SK-N-SH (cell line): ENCODE data around the gene NSD2. TPM values are rescaled to one million over a fixed set of nuclear protein-coding genes. Genes with fewer than 3 reads are reported as not detected.

Experiments used
- CTCF ChIA-PET: fragments of 300-600, 350-600 bp; formaldehyde crosslinking; extraction: SDS; loops from one replicate; lab custom pipeline; 2021; lab: Yijun Ruan, JAX
- POLR2A ChIA-PET: fragments of 350-600 bp; sonication (Branson Sonifier 250); formaldehyde crosslinking; extraction: SDS; loops from one replicate; lab custom pipeline; 2020; ENCODE audit warnings: antibody characterized with exemption, inconsistent platforms; lab: Yijun Ruan, JAX
- DNase-seq: peaks from one replicate; pipeline ENCODE4 v3.0.0; 2012
- H2AFZ ChIP-seq: fragments of 200-600 bp; sonication (generic); 2 replicates; pipeline ENCODE4 v1.8.1; 2016; ENCODE audit warnings: antibody characterized with exemption, mild to moderate bottlenecking, low read depth
- H3F3A ChIP-seq: fragments of 200-600 bp; sonication (generic); replicated peaks from 2 replicates; pipeline ENCODE3; 2016; ENCODE audit warnings: antibody characterized with exemption, mild to moderate bottlenecking; ENCODE audit not compliant: insufficient read depth
- H3K27ac ChIP-seq, 2 experiments: fragments of 200-500 bp in 1 of 2; fragments of 200-600 bp in 1 of 2; sonication (Bioruptor generic) in 1 of 2; sonication (generic), shearing (Covaris generic) in 1 of 2; 2 replicates each; pipeline versions ENCODE4 v1.5.1 to v1.6.1; 2014 to 2016; ENCODE audit warnings: low read depth in 2 of 2, inconsistent platforms in 1 of 2, low read length in 1 of 2, mild to moderate bottlenecking in 1 of 2, mixed read lengths in 1 of 2
- H3K27me3 ChIP-seq: fragments of 200-600 bp; sonication (generic), shearing (Covaris generic); 2 replicates; pipeline ENCODE4 v1.6.1; 2016; ENCODE audit warnings: mixed run types; ENCODE audit not compliant: insufficient read depth
- H3K36me3 ChIP-seq, 2 experiments: fragments of 200-500 bp in 1 of 2; fragments of 200-600 bp in 1 of 2; sonication (Bioruptor generic) in 1 of 2; sonication (generic) in 1 of 2; replicated peaks in 1 of 2; 2 replicates each; pipeline versions ENCODE3 to v1.5.1; 2014 to 2016; ENCODE audit warnings: low read length in 1 of 2, mild to moderate bottlenecking in 1 of 2; ENCODE audit not compliant: insufficient read depth in 2 of 2, control insufficient read depth in 1 of 2
- H3K4me1 ChIP-seq, 2 experiments: fragments of 200-500 bp in 1 of 2; fragments of 200-600 bp in 1 of 2; sonication (Bioruptor generic) in 1 of 2; sonication (generic), shearing (Covaris generic) in 1 of 2; 2 replicates each; pipeline versions ENCODE4 v1.5.1 to v1.6.1; 2014 to 2016; ENCODE audit warnings: low read depth in 1 of 2, low read length in 1 of 2, mixed run types in 1 of 2; ENCODE audit not compliant: insufficient read depth in 2 of 2, control insufficient read depth in 1 of 2
- H3K4me2 ChIP-seq: fragments of 200-600 bp; sonication (generic), shearing (Covaris generic); 2 replicates; pipeline ENCODE4 v1.6.1; 2017; ENCODE audit warnings: mixed run types
- H3K4me3 ChIP-seq, 2 experiments: fragments of 200-500 bp in 1 of 2; fragments of 200-600 bp in 1 of 2; sonication (Bioruptor generic) in 1 of 2; sonication (generic), shearing (Covaris generic) in 1 of 2; 2 replicates each; pipeline versions ENCODE4 v1.5.1 to v1.8.1; 2014 to 2016; ENCODE audit warnings: low read depth in 2 of 2, inconsistent platforms in 1 of 2, low read length in 1 of 2, mild to moderate bottlenecking in 1 of 2, mixed read lengths in 1 of 2, moderate library complexity in 1 of 2
- H3K79me2 ChIP-seq: fragments of 200-600 bp; sonication (generic); 2 replicates; pipeline ENCODE4 v1.8.1; 2017; ENCODE audit warnings: mild to moderate bottlenecking; ENCODE audit not compliant: insufficient read depth
- H3K9ac ChIP-seq: fragments of 200-600 bp; sonication (generic); 2 replicates; pipeline ENCODE4 v1.6.1; 2017; ENCODE audit warnings: mixed run types
- H3K9me2 ChIP-seq: fragments of 200-600 bp; sonication (generic); 2 replicates; pipeline ENCODE4 v1.6.1; 2017; ENCODE audit warnings: mixed run types
- H3K9me3 ChIP-seq: fragments of 200-600 bp; sonication (generic); 2 replicates; pipeline ENCODE4 v1.6.1; 2017; ENCODE audit warnings: mixed run types, mild to moderate bottlenecking, moderate library complexity
- H4K20me1 ChIP-seq: fragments of 200-600 bp; sonication (generic); 2 replicates; pipeline ENCODE4 v1.6.1; 2017; ENCODE audit warnings: mild to moderate bottlenecking, mixed run types; ENCODE audit not compliant: insufficient read depth
- CHD2 ChIP-seq: fragments of 150-350 bp; IDR thresholded peaks from 2 replicates; pipeline ENCODE4 v1.6.1; 2018; ENCODE audit warnings: low read length; ENCODE audit not compliant: partially characterized antibody
- EZH2phosphoT487 ChIP-seq: fragments of 200-600 bp; sonication (generic); IDR thresholded peaks from 2 replicates; pipeline ENCODE4 v1.6.1; 2017; ENCODE audit warnings: low read depth, mixed run types, mild to moderate bottlenecking, antibody characterized with exemption, moderate library complexity, borderline replicate concordance
- FOSL2 ChIP-seq: IDR thresholded peaks from 2 replicates; pipeline ENCODE4 v1.4.0; 2012; ENCODE audit warnings: low read depth, mild to moderate bottlenecking, moderate library complexity, borderline replicate concordance
- FOXJ3 ChIP-seq: sonication (generic); formaldehyde crosslinking; IDR thresholded peaks from 2 replicates; pipeline ENCODE4 v1.5.1; 2020; ENCODE audit warnings: mild to moderate bottlenecking, missing genetic modification reagents
- FOXM1 ChIP-seq: IDR thresholded peaks from 2 replicates; pipeline ENCODE4 v1.4.0; 2012; ENCODE audit warnings: low read depth, mild to moderate bottlenecking
- GATA2 ChIP-seq: sonication (generic); formaldehyde crosslinking; IDR thresholded peaks from 2 replicates; pipeline ENCODE4 v1.5.0; 2020; ENCODE audit warnings: mild to moderate bottlenecking, missing genetic modification reagents
- JUND ChIP-seq: IDR thresholded peaks from 2 replicates; pipeline ENCODE4 v1.4.0; 2012
- MEF2A ChIP-seq: IDR thresholded peaks from 2 replicates; pipeline ENCODE4 v1.4.0; 2012; ENCODE audit warnings: low read depth, borderline replicate concordance
- MXI1 ChIP-seq: IDR thresholded peaks from 2 replicates; pipeline ENCODE4 v1.6.1; 2012; ENCODE audit warnings: mild to moderate bottlenecking, low read depth, low read length, improper control_type of control experiment
- POLR2AphosphoS5 ChIP-seq: IDR thresholded peaks from 2 replicates; pipeline ENCODE4 v1.6.1; 2012; ENCODE audit warnings: low read depth, low read length
- RAD21 ChIP-seq: IDR thresholded peaks from 2 replicates; pipeline ENCODE4 v1.6.1; 2012; ENCODE audit warnings: mild to moderate bottlenecking, low read length
- RCOR1 ChIP-seq: fragments of 150-350 bp; IDR thresholded peaks from 2 replicates; pipeline ENCODE4 v1.6.1; 2017; ENCODE audit warnings: antibody characterized with exemption, low read length
- RFX5 ChIP-seq: IDR thresholded peaks from 2 replicates; pipeline ENCODE4 v1.6.1; 2012; ENCODE audit warnings: mild to moderate bottlenecking, improper control_type of control experiment, low read length
- YY1 ChIP-seq: IDR thresholded peaks from 2 replicates; pipeline ENCODE4 v1.4.0; 2012; ENCODE audit warnings: low read depth, mild to moderate bottlenecking
- WGBS: methylation state at CpG from one replicate; pipeline ENCODE4 v1.1.6; 2017; ENCODE audit warnings: low lambda C conversion rate; 5-methylcytosine and 5-hydroxymethylcytosine counted together
- polyA plus RNA-seq, 3 experiments: library from polyadenylated mRNA; depleted of rRNA; stranded (reverse); fragments of >200 nt; gene quantifications; 2 replicates each; pipeline ENCODE4 v1.2.3, GENCODE V29; 2012
- TF ChIP-seq, protein P1 (sequence below): IDR thresholded peaks from 2 replicates; pipeline ENCODE4 v1.4.0; 2012; ENCODE audit warnings: low read depth
- TF ChIP-seq, protein P2 (sequence below): fragments of 150-350 bp; IDR thresholded peaks from 2 replicates; pipeline ENCODE4 v1.6.1; 2016; ENCODE audit warnings: mild to moderate bottlenecking, low read depth, low read length

NSD2 gene
- polyA plus RNA-seq, 1 of the 3 experiments (the other 2 are of a cell fraction), result 34.2 TPM

DNA sequence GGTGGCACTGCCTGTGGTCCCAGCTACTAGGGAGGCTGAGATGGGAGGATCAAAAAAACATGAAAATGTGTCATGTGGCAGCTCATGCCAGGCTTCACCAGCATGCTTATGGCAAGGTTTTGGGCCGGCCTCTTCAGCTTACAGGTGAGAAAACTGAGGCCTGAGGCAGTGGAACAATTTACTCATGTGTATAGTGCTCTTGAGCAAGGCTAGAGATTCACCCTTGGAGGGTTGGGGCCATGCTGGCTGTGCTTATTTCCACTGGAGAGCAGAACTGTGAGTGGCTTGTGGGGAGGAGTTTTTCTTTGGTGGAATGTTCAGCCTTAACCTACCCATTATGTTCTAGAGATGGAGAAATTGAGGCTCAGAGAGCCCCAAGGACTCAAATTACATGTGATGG, 31.8 kb downstream of the NSD2 start:
- Histone ChIP-seq H3K9me3 (no peaks in the 10 kb centered on the region), H3K27ac (no peak overlapping the region), H3K36me3 (peaks cover 37% of the 10 kb centered on the region in 2 experiments), H3K4me1 (peaks cover 0 to 7% of the 10 kb centered on the region in 2 experiments; a peak in 1 of 4 replicates), H3F3A (peaks cover 12% of the 10 kb centered on the region), H3K4me3 (no peak overlapping the region), H2AFZ (no peak overlapping the region), H3K27me3 (no peaks in the 10 kb centered on the region), H3K9me2 (no peaks in the 10 kb centered on the region), H3K4me2 (no peak overlapping the region), H3K9ac (no peak overlapping the region), H4K20me1 (peaks cover 74% of the 10 kb centered on the region), H3K79me2 (peaks cover 100% of the 10 kb centered on the region)
- 83% methylated on average over 1 of the region's 1 CpG for WGBS
- ChIA-PET CTCF (interaction anchor here (0.7 to 9.0 kb wide), 9 partner anchors 6 to 155 kb away, joined by 3 to 104 read pairs (median 4); no protein-coding TSS in a partner anchor), POLR2A (no interaction called here)
- no peak for DNase-seq
- TF ChIP-seq MXI1, result no peak
- no peak for TF ChIP-seq RFX5
- TF ChIP-seq FOXJ3 (CRISPR knock-in tag), result no peak
- TF ChIP-seq, protein P1, sequence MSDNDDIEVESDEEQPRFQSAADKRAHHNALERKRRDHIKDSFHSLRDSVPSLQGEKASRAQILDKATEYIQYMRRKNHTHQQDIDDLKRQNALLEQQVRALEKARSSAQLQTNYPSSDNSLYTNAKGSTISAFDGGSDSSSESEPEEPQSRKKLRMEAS, result no peak
- no peak for TF ChIP-seq YY1
- no peak for TF ChIP-seq FOSL2
- no peak for TF ChIP-seq RCOR1
- TF ChIP-seq FOXM1, result no peak
- no peak for TF ChIP-seq RAD21
- no peak for TF ChIP-seq EZH2phosphoT487
- no peak for TF ChIP-seq GATA2
- TF ChIP-seq, protein P2, sequence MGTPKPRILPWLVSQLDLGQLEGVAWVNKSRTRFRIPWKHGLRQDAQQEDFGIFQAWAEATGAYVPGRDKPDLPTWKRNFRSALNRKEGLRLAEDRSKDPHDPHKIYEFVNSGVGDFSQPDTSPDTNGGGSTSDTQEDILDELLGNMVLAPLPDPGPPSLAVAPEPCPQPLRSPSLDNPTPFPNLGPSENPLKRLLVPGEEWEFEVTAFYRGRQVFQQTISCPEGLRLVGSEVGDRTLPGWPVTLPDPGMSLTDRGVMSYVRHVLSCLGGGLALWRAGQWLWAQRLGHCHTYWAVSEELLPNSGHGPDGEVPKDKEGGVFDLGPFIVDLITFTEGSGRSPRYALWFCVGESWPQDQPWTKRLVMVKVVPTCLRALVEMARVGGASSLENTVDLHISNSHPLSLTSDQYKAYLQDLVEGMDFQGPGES, result no peak
- no peak for TF ChIP-seq MEF2A
- TF ChIP-seq POLR2AphosphoS5, result no peak
- no peak for TF ChIP-seq CHD2
- no peak for TF ChIP-seq JUND

DNA sequence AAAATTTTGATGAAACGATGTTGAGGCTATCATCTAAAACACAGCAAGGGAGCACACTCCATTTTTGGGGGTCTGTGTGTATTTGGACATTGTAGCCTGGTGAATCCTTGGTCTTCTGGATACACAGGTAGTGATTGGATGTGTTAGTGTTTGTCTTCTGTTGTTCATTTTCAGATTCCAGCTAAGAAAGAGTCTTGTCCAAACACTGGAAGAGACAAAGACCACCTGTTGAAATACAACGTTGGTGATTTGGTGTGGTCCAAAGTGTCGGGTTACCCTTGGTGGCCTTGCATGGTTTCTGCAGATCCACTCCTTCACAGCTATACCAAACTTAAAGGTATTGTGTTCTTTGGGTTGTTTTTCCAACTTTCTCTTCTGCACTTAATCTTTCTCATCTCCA, 32.8 kb downstream of the NSD2 start:
- H3K27me3 ChIP-seq, result no peaks in the 10 kb centered on the region
- no peak overlapping the region for H3K9ac ChIP-seq
- ChIA-PET CTCF (no interaction called here), POLR2A (no interaction called here)
- TF ChIP-seq FOXJ3 (CRISPR knock-in tag), result no peak
- TF ChIP-seq, all 33 proteins: peak for 0
- Histone ChIP-seq H3K9me2 (no peaks in the 10 kb centered on the region), H3K79me2 (peaks cover 100% of the 10 kb centered on the region), H3K4me3 (no peak overlapping the region), H3K36me3 (peaks cover 37% of the 10 kb centered on the region in 2 experiments), H3K9me3 (no peaks in the 10 kb centered on the region), H3K27ac (no peak overlapping the region), H3K4me1 (peaks cover 0 to 6% of the 10 kb centered on the region in 2 experiments; a peak in 1 of 4 replicates), H2AFZ (no peak overlapping the region), H3F3A (peaks cover 6% of the 10 kb centered on the region), H4K20me1 (peaks cover 77% of the 10 kb centered on the region), H3K4me2 (no peak overlapping the region)
- WGBS, result 76% methylated on average over 3 of the region's 3 CpGs
- DNase-seq, result no peak
